Embryonic facial prominence (tissue), 1 donor: Measurements from ENCODE around the gene SPRN.

Source experiments
- DNase-seq: peaks from one replicate; pipeline ENCODE4 v3.0.0-alpha.2; 2016; ENCODE audit errors: extremely low spot score

Gene SPRN

DNA sequence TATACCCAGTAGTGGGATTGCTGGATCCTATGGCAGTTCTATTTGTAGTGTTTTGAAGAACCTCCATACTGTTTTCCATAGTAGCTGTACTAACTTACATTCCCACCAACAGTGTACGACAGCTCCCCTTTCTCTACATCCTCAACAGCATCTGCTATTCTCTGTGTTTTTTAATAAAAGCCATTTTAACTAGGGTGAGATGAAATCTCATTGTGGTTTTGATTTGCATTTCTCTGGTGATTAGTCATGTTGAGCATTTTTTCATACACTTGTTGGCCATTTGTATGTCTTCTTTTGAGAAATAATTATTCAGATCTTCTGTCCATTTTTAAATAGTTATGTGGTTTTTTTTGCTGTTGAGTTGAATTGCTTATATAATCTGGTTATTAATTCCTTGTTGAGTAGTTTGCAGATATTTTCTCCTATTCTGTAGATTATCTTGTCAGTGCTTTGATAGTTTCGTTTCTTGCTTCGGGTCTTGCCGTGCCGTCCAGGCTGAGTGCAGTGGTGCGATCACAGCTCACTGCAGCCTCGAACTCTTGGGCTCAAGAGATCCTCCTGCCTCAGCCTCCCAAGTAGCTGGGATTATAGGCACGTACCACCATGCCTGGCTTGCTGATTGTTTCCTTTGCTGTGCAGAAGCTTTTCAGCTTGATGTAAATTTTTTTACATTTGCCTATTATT lies 18.4 kb downstream of the SPRN start:
- DNase-seq, result no peak

DNA sequence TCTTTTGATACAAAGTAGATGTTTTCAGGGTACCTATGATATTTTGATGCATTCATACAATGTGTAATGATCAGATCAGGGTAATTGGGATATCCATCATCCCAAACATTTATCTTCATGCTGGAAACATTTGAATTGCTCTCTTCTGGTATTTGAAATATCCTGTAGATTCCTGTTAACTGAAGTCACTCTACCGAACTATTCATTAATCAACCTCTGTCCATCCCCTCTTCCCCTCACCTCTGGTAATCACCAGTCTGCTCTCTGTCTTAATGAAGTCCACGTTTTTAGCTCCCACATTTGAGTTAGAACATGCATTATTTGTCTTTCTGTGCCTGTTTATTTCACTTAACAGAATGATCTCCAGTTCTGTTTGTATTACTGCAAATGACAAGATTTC lies 19.2 kb downstream of the SPRN start:
- no peak for DNase-seq

DNA sequence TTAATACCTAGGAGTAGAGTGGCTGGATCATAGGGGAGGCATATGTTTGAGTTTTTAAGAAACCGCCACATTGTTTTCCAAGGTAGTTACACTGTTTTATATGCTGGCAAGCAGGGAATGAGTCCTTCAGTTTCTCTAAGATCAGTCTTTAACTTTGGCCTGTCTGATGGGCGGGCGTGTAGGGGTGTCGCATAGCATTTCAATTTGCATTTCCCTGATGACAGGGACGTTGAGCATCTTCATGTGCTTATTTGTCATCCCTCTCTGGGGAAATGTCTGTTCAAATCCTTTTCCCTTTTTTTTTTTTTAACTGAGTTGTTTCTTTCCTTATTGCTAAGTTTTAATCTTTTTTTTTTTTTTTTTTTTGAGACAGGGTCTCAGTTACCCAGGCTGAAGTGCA lies 20.6 kb downstream of the SPRN start:
- DNase-seq, result no peak

DNA sequence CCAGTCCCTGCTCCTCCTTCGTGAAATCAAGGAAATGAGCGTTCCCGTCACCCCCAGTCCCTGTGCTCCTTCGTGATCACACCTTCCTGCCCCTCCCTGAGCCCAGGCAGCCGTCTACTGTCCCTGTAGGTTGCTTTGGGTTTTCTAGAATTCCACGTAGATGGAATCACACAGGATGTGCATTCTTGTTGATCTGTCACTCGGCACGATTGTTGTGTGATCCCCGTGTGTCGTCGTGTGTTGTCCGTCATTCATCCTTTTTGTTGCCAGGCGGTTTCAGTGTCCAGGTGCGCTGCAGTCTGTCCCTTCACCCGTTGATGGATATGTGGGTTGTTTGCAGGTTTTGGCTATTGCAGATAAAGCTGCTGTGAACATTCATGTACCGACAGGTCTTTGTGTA lies 21.1 kb downstream of the SPRN start:
- DNase-seq, result no peak

DNA sequence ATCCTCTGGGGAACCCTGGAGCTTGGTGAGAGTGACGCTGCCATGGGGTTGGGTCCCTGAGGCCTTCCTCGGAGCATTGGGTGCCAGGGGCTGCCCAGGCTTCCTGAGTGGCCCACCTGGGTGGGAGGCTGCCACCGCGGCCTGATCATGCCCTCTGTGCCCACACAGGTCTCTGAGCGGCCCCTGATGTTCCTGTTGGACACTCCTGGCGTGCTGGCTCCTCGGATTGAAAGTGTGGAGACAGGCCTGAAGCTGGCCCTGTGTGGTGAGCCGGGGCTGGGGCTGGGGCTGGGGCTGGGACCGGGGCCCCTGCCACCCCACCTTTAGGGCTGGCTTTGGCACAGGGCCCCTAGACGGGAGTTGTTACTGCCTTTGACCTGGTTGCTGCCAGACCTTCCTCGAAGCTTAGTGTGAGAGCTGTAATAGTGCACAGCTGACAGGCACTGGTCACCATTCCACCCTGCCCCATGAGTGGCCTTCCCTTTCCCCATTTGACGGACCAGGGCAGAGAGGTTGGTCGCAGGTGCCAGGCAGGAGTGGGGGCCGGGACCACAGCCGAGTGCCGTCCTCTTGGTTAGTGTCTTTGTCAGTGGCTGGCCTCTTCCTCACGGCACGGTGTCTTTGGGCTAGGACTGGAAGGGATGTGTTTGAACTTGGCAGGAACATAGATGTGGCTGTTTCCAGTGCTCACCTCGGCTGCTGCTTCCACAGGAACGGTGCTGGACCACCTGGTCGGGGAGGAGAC lies 22.3 kb downstream of the SPRN start:
- no peak for DNase-seq

DNA sequence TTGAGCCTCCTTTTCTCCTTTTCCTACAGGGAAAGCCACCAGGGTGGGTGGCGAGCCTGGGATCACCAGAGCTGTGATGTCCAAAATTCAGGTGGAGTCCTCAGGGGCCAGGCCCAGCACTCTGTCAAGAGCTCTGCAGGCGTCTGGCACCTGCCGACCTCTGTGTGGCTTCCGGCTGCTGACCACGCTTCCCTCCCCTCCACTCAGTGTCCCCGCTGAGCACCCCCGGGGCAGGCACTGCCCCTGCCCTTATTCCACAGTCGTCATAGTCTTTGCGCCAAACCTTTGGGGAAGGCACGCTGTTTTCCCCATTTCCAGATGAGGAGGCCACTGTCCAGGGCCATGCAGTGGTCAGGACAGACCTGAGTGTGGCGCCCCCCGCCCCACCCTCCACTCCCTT lies 22.9 kb downstream of the SPRN start:
- DNase-seq, result no peak

DNA sequence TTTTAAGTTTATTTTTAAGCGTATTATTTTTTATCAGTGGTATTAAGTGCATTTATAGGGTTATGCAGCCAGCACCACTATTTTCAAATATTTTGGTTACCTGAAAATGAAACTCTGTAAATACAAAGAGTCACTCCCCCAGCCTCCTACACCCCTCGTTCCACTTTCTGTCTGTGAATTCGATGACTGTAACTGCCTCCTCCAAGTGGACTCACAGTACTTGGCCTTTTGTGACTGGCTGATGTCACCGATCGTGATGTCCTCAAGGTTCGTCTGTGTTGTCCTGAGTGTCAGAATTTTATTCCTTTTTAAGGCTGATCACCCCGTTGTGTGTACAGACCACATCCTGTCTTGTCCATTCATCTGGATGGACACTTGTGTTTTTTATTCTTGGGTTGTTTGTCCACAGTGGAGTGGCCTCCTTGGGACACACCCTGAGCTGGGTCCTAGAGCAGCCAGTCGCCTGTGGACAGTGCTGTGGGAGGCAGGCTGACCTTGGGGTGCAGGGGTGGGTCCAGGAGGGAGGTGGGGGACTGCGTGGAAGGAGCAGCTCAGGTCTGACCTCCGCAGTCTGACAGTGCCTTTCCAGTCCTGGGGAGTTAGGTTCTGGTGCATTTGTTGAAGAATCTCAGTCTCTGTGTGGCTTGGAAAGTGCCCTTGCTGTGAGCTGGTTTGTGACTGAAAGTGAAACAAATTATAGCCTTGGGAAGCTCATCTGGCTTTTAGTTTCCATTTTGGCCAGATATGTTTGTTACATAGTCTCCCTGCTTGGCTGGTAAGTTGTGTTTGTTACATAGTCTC lies 23.6 kb downstream of the SPRN start:
- no peak for DNase-seq

DNA sequence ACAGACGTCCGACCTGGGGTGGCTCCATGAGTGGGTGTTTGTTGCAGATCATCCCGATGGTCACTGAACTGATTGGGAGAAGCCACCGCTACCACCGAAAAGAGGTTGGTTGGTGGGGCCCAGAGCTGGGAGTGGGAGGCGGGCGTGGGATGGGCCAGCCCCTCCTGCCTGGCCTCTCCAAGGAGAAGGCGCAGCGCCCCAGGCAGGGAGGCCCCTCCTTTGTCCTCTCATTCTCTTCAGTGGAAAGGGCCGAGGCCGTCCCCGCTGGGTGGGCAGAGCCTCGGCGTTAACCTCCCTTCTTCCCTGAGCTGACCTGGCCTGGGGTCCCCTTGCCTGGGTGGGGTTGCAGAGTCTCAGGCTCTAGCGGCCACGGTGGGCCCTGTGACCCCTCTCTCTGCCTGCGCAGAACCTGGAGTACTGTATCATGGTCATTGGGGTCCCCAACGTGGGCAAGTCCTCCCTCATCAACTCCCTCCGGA lies 25.3 kb downstream of the SPRN start:
- no peak for DNase-seq

DNA sequence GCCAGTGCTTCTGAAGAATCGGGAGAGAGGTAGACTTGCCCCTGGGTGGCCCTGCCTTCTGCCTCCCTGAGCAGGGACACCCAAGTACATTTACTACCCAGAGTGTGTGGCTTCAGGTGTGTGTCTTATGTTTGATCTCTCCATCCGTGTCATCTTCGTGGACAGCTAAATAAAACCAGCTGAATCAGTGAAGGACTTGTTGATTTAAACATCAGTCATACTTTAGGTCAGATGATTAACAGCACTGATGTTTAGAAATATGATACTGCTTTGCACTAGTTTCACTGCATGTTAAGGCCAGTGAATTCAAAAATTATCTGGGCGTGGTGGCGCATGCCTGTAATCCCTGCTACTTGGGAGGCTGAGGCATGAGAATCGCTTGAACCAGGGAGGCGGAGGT lies 26.5 kb downstream of the SPRN start:
- no peak for DNase-seq

DNA sequence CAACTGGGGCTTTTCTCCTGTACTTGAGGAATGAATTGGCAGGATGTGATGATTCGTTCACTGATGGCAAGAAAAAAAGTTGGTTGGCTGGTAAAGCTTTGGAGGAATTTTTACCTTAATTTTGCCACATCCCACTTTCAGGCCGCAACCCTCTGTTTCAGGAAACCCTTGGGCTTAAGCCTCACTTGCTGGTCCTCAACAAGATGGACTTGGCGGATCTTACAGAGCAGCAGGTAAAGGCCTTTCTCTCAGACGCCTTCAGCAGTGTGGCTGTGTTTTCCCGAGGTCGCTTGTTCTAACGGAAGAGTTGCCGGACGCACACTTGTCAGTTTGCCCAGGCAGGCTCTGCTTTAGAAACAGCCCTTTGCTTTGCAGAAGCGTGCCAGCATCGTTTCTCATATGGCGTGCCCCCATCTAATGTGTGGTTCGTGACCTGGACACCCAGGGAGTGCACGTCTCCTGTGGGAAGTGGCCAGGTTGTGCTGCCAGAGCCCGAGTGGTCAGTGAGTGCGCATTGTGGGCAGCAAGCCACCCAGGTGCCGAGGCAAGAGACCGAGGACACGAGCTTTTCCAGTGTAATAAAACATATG lies 28.3 kb downstream of the SPRN start:
- DNase-seq, result no peak

DNA sequence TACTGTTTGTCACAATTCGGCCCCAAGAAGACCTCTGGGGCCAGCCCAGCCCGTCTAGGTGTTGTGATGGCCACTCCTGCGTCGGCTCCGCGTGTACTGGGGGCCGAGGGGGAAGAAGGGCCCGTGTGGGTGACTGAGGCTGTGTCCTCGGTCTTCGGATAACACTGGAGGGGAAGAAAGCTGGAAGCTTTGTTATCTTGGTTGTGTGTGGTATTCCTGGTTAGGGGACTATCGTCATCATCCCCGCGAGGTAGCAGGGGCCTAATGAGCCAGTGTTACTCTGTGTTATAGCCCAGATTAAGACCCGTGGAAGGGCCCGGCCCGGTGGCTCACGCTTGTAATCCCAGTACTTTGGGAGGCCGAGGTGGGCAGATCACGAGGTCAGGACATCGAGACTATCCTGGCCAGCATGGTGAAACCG lies 29.6 kb downstream of the SPRN start:
- no peak for DNase-seq

DNA sequence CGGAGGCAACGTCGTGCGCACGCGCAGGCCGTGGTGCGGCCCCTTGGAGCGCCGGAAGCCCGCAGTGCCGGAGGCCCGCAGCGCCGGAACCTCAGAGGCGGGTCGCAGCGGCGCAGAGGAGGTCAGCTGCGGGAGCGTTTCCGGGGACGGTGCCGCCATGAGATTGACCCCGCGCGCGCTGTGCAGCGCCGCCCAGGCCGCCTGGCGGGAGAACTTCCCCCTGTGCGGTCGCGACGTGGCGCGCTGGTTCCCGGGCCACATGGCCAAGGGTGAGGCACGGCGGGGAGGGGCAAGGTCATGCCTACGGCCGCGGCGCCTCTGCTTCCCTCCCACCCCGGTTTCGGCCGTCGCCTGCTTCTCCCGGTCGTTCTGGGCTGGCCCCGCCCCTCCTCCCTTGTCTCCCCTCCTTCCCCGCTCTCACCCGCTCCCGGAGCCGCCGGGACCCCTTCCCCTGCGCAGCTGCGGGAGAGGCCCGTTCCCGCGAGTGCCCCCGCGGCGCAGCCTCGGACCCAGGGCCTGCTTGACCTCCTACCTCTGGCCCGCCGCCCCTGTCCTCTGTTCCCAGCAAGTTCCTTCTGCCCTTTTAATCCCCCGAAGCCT lies 30.3 kb downstream of the SPRN start, which contains the start of gene MTG1:
TSS of gene MTG1 (plus strand) at position 94 of the 600 bp plus-strand sequence. CDS start at position 158, 64 bp downstream.
- peak; percentile 66 for DNase-seq

DNA sequence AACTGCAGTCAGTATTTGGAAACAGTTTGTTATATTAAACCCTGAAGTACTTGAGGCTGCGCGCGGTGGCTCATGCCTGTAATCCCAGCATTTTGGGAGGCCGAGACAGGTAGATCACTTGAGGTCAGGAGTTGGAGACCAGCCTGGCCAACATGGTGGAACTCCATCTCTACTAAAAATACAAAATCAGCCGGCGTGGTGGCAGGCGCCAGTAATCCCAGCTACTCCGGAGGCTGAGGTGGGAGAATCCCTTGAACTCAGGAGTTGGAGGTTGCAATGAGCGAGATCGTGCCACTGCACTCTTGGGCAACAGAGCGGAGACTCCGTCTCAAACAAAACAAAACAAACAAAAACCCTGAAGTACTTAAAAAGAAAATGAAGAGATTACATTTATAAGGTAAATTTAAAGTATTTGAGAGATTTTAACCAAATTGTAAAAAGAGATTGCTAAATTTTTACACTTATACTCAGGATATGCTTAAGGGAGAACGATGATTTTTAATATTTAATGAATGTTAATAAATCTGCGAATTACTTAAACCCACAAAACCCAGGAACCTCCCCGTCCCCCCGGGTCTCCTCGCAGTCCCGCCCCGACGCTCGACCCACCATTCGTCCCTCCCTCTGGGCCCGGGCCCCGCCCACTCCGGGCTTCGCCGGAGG lies 30.9 kb downstream of the SPRN start:
- no peak for DNase-seq

DNA sequence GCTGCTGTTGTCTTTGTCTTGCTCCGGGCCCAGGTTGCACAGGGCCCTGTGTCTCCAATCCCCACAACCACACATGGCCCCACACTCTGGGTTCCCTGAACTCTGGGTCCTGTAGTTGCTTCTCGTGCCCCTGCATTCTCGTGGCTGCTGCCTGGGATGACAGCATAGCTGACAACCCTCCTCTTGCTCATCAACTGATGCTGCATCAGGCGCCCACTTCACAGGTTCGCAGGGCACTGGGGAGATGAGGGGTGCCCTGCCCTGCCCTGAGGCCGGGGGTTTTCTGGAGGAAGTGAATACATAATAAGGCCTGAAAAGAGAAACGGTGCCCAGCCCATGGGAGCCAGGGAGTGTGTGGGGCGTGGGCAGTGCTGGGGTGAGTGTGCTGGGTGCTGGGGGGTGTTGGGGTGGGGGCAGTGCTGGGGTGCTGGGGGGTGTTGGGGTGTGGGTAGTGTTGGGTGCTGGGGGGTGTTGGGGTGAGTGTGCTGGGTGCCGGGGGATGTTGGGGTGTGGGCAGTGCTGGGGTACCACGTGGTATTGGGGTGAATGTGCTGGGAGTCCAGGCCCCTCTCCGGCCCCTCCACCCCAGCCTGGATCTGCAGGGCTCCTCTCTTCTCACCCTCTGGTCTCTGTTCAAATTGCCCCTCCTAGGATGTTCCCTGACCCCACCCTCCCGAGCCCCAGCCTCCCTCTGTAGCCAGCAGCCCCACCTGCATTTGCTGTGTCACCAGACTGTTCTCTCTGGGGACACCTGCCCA lies 32.5 kb downstream of the SPRN start:
- no peak for DNase-seq

DNA sequence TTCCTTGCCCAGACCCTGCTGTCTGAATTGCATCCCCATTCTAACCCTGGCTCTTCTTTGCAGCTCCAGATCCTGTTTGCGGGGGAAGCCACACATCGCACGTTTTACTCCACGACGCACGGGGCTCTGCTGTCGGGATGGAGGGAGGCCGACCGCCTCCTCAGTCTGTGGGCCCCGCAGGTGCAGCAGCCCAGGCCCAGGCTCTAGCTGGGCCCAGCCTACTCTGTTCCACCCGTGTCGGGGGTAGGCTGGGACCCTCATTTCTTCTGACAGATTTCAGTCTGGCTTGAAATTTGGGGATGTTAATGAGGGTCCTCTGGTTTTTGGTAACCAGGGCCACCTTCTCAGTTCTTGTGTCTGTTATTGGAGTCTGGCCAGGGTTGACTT lies 33.2 kb downstream of the SPRN start:
- no peak for DNase-seq

DNA sequence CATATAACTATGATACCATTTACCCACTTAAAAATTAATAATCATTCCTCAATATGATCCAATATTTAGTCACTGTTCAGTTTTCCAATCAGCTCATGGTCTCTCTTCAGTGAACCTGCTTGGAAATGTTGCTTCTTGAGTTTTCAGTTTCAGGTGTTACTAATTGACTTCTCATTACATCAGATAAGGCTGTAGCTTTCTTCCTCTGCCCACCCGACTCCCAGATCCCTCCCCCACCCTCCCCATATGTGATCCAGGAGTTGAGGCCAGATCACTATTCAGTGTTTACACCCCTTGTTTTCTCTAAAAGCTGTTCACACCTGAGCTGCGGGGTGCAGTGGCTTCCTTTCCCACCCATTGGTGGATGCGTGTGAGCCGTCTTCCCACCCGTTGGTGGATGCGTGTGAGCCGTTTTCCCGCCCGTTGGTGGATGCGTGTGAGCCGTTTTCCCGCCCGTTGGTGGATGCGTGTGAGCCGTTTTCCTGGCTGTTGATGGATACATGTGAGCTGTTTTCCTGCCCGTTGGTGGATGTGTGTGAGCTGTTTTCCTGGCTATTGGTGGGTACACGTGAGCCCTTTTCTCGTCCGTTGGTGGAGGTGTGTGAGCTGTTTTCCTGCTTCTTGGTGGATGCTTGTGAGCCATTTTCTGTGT lies 33.7 kb downstream of the SPRN start:
- DNase-seq, result no peak

DNA sequence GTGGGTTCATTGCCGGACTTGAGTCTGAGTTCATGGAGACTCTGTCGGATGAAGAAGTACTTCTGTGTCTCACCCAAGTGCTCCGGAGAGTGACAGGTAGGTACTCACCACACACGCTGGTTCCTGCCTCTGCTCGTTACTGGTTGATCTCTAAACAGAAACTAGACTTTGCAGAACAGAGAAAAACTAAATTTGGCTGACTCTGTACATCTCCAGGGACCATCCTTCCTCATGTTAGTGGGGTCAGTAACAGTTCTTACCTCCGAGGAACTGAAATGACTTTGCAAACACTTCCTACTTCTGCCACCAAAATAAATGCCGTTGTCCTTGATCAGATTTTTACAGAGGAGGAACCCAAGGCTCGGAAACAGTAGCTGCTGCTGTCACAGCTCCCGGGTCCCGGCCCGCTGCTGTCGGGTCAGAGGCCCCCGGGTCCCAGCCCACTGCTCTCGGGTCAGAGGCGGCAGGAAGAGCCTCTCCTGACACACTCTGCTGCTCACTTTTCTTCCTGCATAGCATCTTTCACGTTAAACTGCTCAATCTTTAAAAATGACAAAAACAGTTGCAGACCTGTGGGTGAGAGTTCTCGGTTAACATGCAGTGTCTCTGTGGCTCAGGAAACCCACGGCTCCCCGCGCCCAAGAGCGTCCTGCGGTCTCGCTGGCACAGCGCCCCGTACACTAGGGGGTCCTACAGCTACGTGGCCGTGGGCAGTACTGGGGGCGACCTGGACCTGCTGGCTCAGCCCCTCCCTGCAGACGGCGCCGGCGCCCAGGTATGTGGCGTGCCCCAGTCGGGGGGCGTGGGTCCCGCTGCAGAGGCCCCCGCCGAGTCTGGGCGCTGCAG lies 35.2 kb downstream of the SPRN start:
- no peak for DNase-seq

DNA sequence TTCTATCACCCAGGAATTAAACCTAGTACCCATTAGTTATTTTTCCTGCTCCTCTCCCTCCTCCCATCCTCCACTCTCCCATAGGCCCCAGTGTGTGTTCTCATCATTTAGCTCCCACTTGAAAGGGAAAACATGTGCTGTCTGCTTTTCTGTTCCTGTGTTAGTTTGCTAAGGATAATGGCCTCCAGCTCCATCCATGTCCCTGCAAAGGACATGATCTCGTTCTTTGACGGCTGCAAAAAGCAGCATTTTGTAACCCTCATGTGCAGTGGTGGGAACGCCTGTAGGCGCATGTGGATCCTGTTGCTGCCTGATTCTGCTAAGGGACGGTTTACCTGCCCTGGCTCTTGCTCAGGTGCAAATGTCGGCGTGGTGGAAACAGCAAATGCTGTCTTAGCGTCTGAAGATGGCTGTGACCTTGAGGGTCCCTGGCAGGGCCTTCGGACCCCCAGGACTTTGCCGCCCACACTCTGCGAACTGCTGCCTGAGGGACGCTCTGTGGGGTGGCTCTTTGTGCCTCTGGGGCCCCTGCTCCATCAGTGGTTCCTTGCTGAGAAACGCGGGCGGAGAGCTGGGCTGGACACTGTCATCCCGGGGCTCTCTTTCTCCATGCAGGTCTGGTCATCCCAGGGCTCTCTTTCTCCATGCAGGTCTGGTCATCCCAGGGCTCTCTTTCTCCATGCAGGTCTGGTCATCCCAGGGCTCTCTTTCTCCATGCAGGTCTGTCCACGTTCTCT lies 36.0 kb downstream of the SPRN start:
- DNase-seq, result no peak
